HepG2 (cell line): Measurements from ENCODE around the gene TANGO6. TPM values are rescaled to one million over a fixed set of nuclear protein-coding genes. Genes with fewer than 3 reads are reported as not detected.
A peak's percentile ranks its signal among the peaks of the same experiment; 100 is the strongest.

Source experiments
- CREB3 ChIP-seq: sonication (generic); formaldehyde crosslinking; IDR thresholded peaks from 2 replicates; pipeline ENCODE4 v1.5.0; 2020; ENCODE audit warnings: missing genetic modification reagents
- DNMT1 ChIP-seq: sonication (generic); formaldehyde crosslinking; IDR thresholded peaks from 2 replicates; pipeline ENCODE4 v1.5.1; 2020; ENCODE audit warnings: mild to moderate bottlenecking, missing genetic modification reagents
- ESRRA ChIP-seq: sonication (generic); formaldehyde crosslinking; IDR thresholded peaks from 2 replicates; pipeline ENCODE4 v1.5.1; 2020; ENCODE audit warnings: mild to moderate bottlenecking, low read depth, missing genetic modification reagents
- FLYWCH1 ChIP-seq: sonication (generic); formaldehyde crosslinking; IDR thresholded peaks from 2 replicates; pipeline ENCODE4 v1.8.1; 2023; ENCODE audit warnings: mild to moderate bottlenecking, missing genetic modification reagents
- HES4 ChIP-seq: sonication (generic); formaldehyde crosslinking; IDR thresholded peaks from 2 replicates; pipeline ENCODE4 v1.9.0; 2021; ENCODE audit warnings: mild to moderate bottlenecking, missing genetic modification reagents, borderline replicate concordance
- HIVEP1 ChIP-seq: sonication (generic); formaldehyde crosslinking; IDR thresholded peaks from 2 replicates; pipeline ENCODE4 v1.4.0; 2020; ENCODE audit warnings: mild to moderate bottlenecking, missing genetic modification reagents
- ISL2 ChIP-seq: sonication (generic); formaldehyde crosslinking; IDR thresholded peaks from 2 replicates; pipeline ENCODE4 v1.5.0; 2020; ENCODE audit warnings: missing genetic modification reagents
- MAFK ChIP-seq, 2 experiments: IDR thresholded peaks in 1 of 2; conservative IDR thresholded peaks in 1 of 2; 2 replicates each; pipeline ENCODE4 v1.6.1; 2011; ENCODE audit warnings: improper control_type of control experiment in 2 of 2, low read length in 2 of 2
- MEF2D ChIP-seq: sonication (generic); formaldehyde crosslinking; IDR thresholded peaks from 2 replicates; pipeline ENCODE4 v1.5.1; 2020; ENCODE audit warnings: mild to moderate bottlenecking, missing genetic modification reagents
- MYNN ChIP-seq: sonication (generic); formaldehyde crosslinking; IDR thresholded peaks from 2 replicates; pipeline ENCODE4 v1.4.0; 2020; ENCODE audit warnings: mild to moderate bottlenecking, low read depth, missing genetic modification reagents
- NCOA5 ChIP-seq: sonication (generic); formaldehyde crosslinking; IDR thresholded peaks from 2 replicates; pipeline ENCODE4 v1.4.0; 2020; ENCODE audit warnings: missing genetic modification reagents
- NPAS2 ChIP-seq: sonication (generic); formaldehyde crosslinking; IDR thresholded peaks from 2 replicates; pipeline ENCODE4 v1.8.0; 2022; ENCODE audit warnings: mild to moderate bottlenecking, missing genetic modification reagents, borderline replicate concordance
- PAF1 ChIP-seq: IDR thresholded peaks from 2 replicates; pipeline ENCODE4 v1.6.1; 2016; ENCODE audit warnings: missing genetic modification reagents, missing compliant biosample characterization
- PCBP1 ChIP-seq: fragments of 200-400 bp; formaldehyde crosslinking; IDR thresholded peaks from 2 replicates; pipeline ENCODE4 v1.6.1; 2017; ENCODE audit warnings: mild to moderate bottlenecking, low read depth, low read length, borderline replicate concordance
- PHF5A ChIP-seq: IDR thresholded peaks from one replicate; pipeline ENCODE4 v1.6.1; 2018; ENCODE audit warnings: low read depth, missing genetic modification reagents; ENCODE audit not compliant: unreplicated experiment
- RBM39 ChIP-seq: fragments of 200-400 bp; formaldehyde crosslinking; IDR thresholded peaks from one replicate; pipeline ENCODE4 v1.6.1; 2018; ENCODE audit warnings: antibody characterized with exemption, mild to moderate bottlenecking, low read depth, low read length; ENCODE audit not compliant: poor library complexity, severe bottlenecking
- SETDB1 ChIP-seq: sonication (generic); formaldehyde crosslinking; IDR thresholded peaks from 2 replicates; pipeline ENCODE4 v1.5.1; 2020; ENCODE audit warnings: missing genetic modification reagents, mild to moderate bottlenecking, borderline replicate concordance
- SMC3 ChIP-seq: IDR thresholded peaks from 2 replicates; pipeline ENCODE4 v1.6.1; 2011; ENCODE audit warnings: low read length, improper control_type of control experiment
- SOX13 ChIP-seq, 3 experiments: fragments of 450-650 bp in 1 of 3; sonication (generic) in 1 of 3; formaldehyde crosslinking in 1 of 3; IDR thresholded peaks in 2 of 3; conservative IDR thresholded peaks in 1 of 3; 2 replicates each; pipeline versions ENCODE4 v1.5.0 to v1.6.1; 2016 to 2020; ENCODE audit warnings: antibody characterized with exemption in 1 of 3, mild to moderate bottlenecking in 1 of 3, missing compliant biosample characterization in 1 of 3, missing genetic modification reagents in 1 of 3, moderate library complexity in 1 of 3
- THAP11 ChIP-seq: IDR thresholded peaks from 2 replicates; pipeline ENCODE4 v1.6.1; 2016; ENCODE audit warnings: missing biosample characterization, missing genetic modification reagents
- ZBTB39 ChIP-seq: sonication (generic); formaldehyde crosslinking; IDR thresholded peaks from 2 replicates; pipeline ENCODE4 v1.5.0; 2020; ENCODE audit warnings: missing genetic modification reagents
- ZNF256 ChIP-seq: sonication (generic); formaldehyde crosslinking; conservative IDR thresholded peaks from 2 replicates; pipeline ENCODE4 v1.4.0; 2020; ENCODE audit warnings: missing genetic modification reagents
- ZNF263 ChIP-seq: sonication (generic); formaldehyde crosslinking; IDR thresholded peaks from 2 replicates; pipeline ENCODE4 v1.4.0; 2020; ENCODE audit warnings: missing genetic modification reagents
- ZNF34 ChIP-seq: sonication (generic); formaldehyde crosslinking; IDR thresholded peaks from 2 replicates; pipeline ENCODE4 v1.4.0; 2020; ENCODE audit warnings: mild to moderate bottlenecking, missing genetic modification reagents, borderline replicate concordance
- ZNF547 ChIP-seq: sonication (generic); formaldehyde crosslinking; IDR thresholded peaks from 2 replicates; pipeline ENCODE4 v1.5.1; 2020; ENCODE audit warnings: mild to moderate bottlenecking, missing genetic modification reagents
- ZNF644 ChIP-seq: IDR thresholded peaks from 2 replicates; pipeline ENCODE4 v1.6.1; 2016; ENCODE audit warnings: low read depth
- ZNF776 ChIP-seq: sonication (generic); formaldehyde crosslinking; IDR thresholded peaks from 2 replicates; pipeline ENCODE4 v1.4.0; 2020; ENCODE audit warnings: mild to moderate bottlenecking, missing genetic modification reagents
- ZNF781 ChIP-seq: sonication (generic); formaldehyde crosslinking; IDR thresholded peaks from 2 replicates; pipeline ENCODE4 v1.5.1; 2020; ENCODE audit warnings: borderline replicate concordance, mild to moderate bottlenecking, missing genetic modification reagents; ENCODE audit errors: not compliant biosample characterization
- polyA plus RNA-seq, 8 experiments: library from polyadenylated mRNA; depleted of rRNA in 3 of 8; stranded (reverse) in 7 of 8; unstranded in 1 of 8; fragments of >200 nt; fragmentation: Illumina TruSeq in 4 of 8; extraction: Trizol in 4 of 8; gene quantifications; 2 replicates each; pipeline versions ENCODE4 v1.2.1 to v1.2.3, GENCODE V29; 2011 to 2016; ENCODE audit warnings: low read depth in 4 of 8, missing spikeins in 1 of 8, mixed read lengths in 1 of 8; ENCODE audit not compliant: insufficient read depth in 1 of 8
- total RNA-seq, 5 experiments: library from RNA; depleted of rRNA; stranded (reverse); fragments of >200 nt; fragmentation: Illumina TruSeq; extraction: Trizol; gene quantifications; 2 replicates each; pipeline ENCODE4 v1.2.3, GENCODE V29; 2016; ENCODE audit warnings: low read depth in 1 of 5

TANGO6 gene
- total and polyA plus RNA-seq, 2 of the 13 experiments (the other 11 are each of a cell fraction or from before 2014, with no cell fraction given), result 7.2 to 13.3 TPM

GRCh38 chr16:69105501-69106361, 262.4 kb downstream of the TANGO6 start, which contains the start of gene HAS3 (continued):
- no peak for TF ChIP-seq CREB3 (CRISPR knock-in tag)
- TF ChIP-seq SETDB1 (CRISPR knock-in tag), result no peak
- no peak for TF ChIP-seq MAFK (conservative IDR thresholded peaks at IDR 0.05 in 1 of 2, IDR thresholded peaks at IDR 0.05 in 1 of 2; ENCODE audit: low read length in 2 of 2)
- TF ChIP-seq MEF2D (CRISPR knock-in tag), result no peak
- no peak for TF ChIP-seq ZBTB39
- no peak for TF ChIP-seq HIVEP1 (CRISPR knock-in tag)
- no peak for TF ChIP-seq ZNF256 (CRISPR knock-in tag)
- no peak for TF ChIP-seq RBM39
- no peak for TF ChIP-seq ZNF781
- 0 out of 2 replicates have a peak, but pooled peaks have one; percentile 55 for TF ChIP-seq HES4 (CRISPR knock-in tag)
- TF ChIP-seq NCOA5 (CRISPR knock-in tag), result no peak
- no peak for TF ChIP-seq ESRRA (CRISPR knock-in tag)
- no peak for TF ChIP-seq SOX13 (IDR thresholded peaks at IDR 0.05)
- no peak for TF ChIP-seq SOX13 (CRISPR knock-in tag; conservative IDR thresholded peaks at IDR 0.05 in 1 of 2, IDR thresholded peaks at IDR 0.05 in 1 of 2)
- no peak for TF ChIP-seq DNMT1 (CRISPR knock-in tag)
- TF ChIP-seq PHF5A (CRISPR knock-in tag), result no peak
- TF ChIP-seq SMC3, result no peak
- no peak for TF ChIP-seq PCBP1
- TF ChIP-seq ZNF776 (CRISPR knock-in tag), result peak; percentile 21; the same call in 1 of the 2 replicates
- no peak for TF ChIP-seq ISL2 (CRISPR knock-in tag)
- TF ChIP-seq ZNF547, result peak; percentile 56; the same call in 1 of the 2 replicates
- 0 out of 2 replicates have a peak, but pooled peaks have one; percentile 15 for TF ChIP-seq ZNF263 (CRISPR knock-in tag)
- no peak for TF ChIP-seq NPAS2 (CRISPR knock-in tag)
- TF ChIP-seq MYNN (CRISPR knock-in tag), result no peak
- no peak for TF ChIP-seq THAP11
- no peak for TF ChIP-seq ZNF34 (CRISPR knock-in tag)
- TF ChIP-seq ZNF644 (CRISPR knock-in tag), result no peak
- TF ChIP-seq PAF1 (CRISPR knock-in tag), result no peak
- TF ChIP-seq FLYWCH1 (CRISPR knock-in tag), result 0 out of 2 replicates have a peak, but pooled peaks have one; percentile 38
